Heart right ventricle (tissue), 16 donors: ENCODE measurements around the gene UXS1. TPM values are rescaled to one million over a fixed set of nuclear protein-coding genes. Genes with fewer than 3 reads are reported as not detected.

Experiments used
- ATAC-seq, 8 donors: fragments of 200-7000 bp; cut with Tn5 transposase; one replicate each; pipeline ENCODE4 v1.9.1; 2020; ENCODE audit warnings: mild to moderate bottlenecking in 8 of 8, moderate library complexity in 8 of 8, moderate number of reproducible peaks in 1 of 8
- DNase-seq, 2 donors: peaks; one replicate each; pipeline ENCODE4 v3.0.0-alpha.2; 2020
- H3K27ac ChIP-seq, 10 donors: fragments of 200-600 bp; sonication (generic) in 2 of 10; one replicate each; pipeline versions ENCODE4 v1.5.0 to v1.8.0; 2020 to 2022; ENCODE audit warnings: mild to moderate bottlenecking in 3 of 10
- H3K27me3 ChIP-seq, 7 donors: fragments of 200-600 bp; one replicate each; pipeline ENCODE4 v1.8.0; 2021 to 2022; ENCODE audit warnings: mild to moderate bottlenecking in 2 of 7
- H3K36me3 ChIP-seq, 9 donors: fragments of 200-600 bp; sonication (generic) in 1 of 9; one replicate each; pipeline versions ENCODE4 v1.5.0 to v1.8.0; 2020 to 2022; ENCODE audit warnings: mild to moderate bottlenecking in 2 of 9
- H3K4me1 ChIP-seq, 9 donors: fragments of 200-600 bp; sonication (generic) in 1 of 9; one replicate each; pipeline versions ENCODE4 v1.5.0 to v1.8.0; 2020 to 2022; ENCODE audit warnings: mild to moderate bottlenecking in 4 of 9
- H3K4me3 ChIP-seq, 10 donors: fragments of 200-600 bp; sonication (generic) in 2 of 10; one replicate each; pipeline versions ENCODE4 v1.5.0 to v1.8.0; 2020 to 2022; ENCODE audit warnings: mild to moderate bottlenecking in 7 of 10, moderate library complexity in 2 of 10
- H3K9me3 ChIP-seq, 11 donors: fragments of 200-600 bp in 10 of 11; sonication (generic) in 2 of 11; one replicate each; pipeline versions ENCODE4 v1.5.0 to v1.8.0; 2013 to 2022; ENCODE audit warnings: mild to moderate bottlenecking in 2 of 11, control low read depth in 1 of 11, moderate library complexity in 1 of 11
- CTCF ChIP-seq, 9 donors: fragments of 200-600 bp; sonication (generic) in 2 of 9; IDR thresholded peaks; one replicate each; pipeline versions ENCODE4 v1.5.0 to v1.8.0; 2021 to 2022; ENCODE audit warnings: antibody characterized with exemption in 9 of 9, mild to moderate bottlenecking in 5 of 9, moderate library complexity in 1 of 9
- WGBS, 2 donors: extraction: QIAGEN DNeasy Blood & Tissue Kit; methylation state at CpG; one replicate each; pipeline ENCODE4 v1.1.7; 2013; ENCODE audit warnings: inconsistent platforms in 1 of 2; 5-methylcytosine and 5-hydroxymethylcytosine counted together
- intact Hi-C, 10 donors: fragments of 100-400 bp; cut with DNase I; formaldehyde crosslinking; loops; one replicate each; pipeline versions ENCODE4 v1.11.1 to v1.14.2; 2022
- polyA plus RNA-seq, 2 donors: library from polyadenylated mRNA; stranded (reverse); fragments of 200-250 nt; gene quantifications; one replicate each; pipeline ENCODE4 v1.2.3, GENCODE V29; 2013
- total RNA-seq, 10 donors: library from RNA; stranded (reverse); fragmentation: NEBNext Ultra II Directional in 3 of 10; extraction: Animal tissue kit (Norgen Biotek cat#: 25700) in 3 of 10; gene quantifications; one replicate each; pipeline versions ENCODE4 v1.2.1 to v1.2.4, GENCODE V29; 2021 to 2023
- donor health status: Arrhythmogenic right ventricular cardiomyopathy.
- donor health status: ischemic (EF 13 %, LVEDD 7.1; RV severe dilation, severe dysfunction).
- donor health status: healthy with polysubstance abuse.
- donor health status: DM: no; HTN: yes; CAD: no.
- donor health status: DM: no; HTN: no; CAD: no.
- donor health status: ischemic (EF 25% LVEDD 6.9; RV normal size, moderate dysfunction).
- donor health status: ischemic (EF 25% LVEDD 5.7; RV mildly dilated, moderate dysfunction).
- donor health status: healthy.
- donor health status: DM: yes; HTN: yes; CAD: no.
- donor health status: Ischemic cardiomyopathy.
- donor health status: ischemic (EF 35%, LVEDD 5.7; RV mildly dilated, moderate dysfunction).
- donor health status: nonischemic (EF 11% LVEDD 7.7; RV severe dilation, severe dysfunction).
- donor health status: DM: yes; HTN: yes; CAD: no.
- donor health status: PGD.
- donor health status: ischemic (EF 29% LVEDD 5.4; RV normal size, mild dysfunction).
- donor health status: nonischemic (EF 23%, LVEDD 6.1; RV moderate dilation, normal function).

Gene UXS1
- total and polyA plus RNA-seq, 12 donors, result 7.1 to 35.0 (median 25.1) TPM

GRCh38 chr2:106109675-106110424 lies 84.3 kb downstream of the UXS1 start:
- DNase-seq (no peak), ATAC-seq (no peak)
- Histone ChIP-seq H3K9me3 (no peaks in the 10 kb centered on the region), H3K4me1 (peaks cover 0 to 28% (median 14%) of the 10 kb centered on the region in 9 donors), H3K27me3 (no peaks in the 10 kb centered on the region), H3K27ac (no peak overlapping the region), H3K4me3 (no peak overlapping the region), H3K36me3 (peaks cover 0 to 56% (median 0%) of the 10 kb centered on the region in 9 donors)
- TF ChIP-seq CTCF (IDR thresholded peaks at IDR 0.05), result no peak
- intact Hi-C loops, result loop anchor here in 9 of 10 donors (5.0 to 10.0 kb wide), 10 partner anchors 82 to 475 kb away; partner anchors contain the start of genes UXS1 (in 2 of the 9) and RGPD3 (in 1 of the 9)
- 69% methylated on average over 13 of the region's 13 CpGs for WGBS, 2 donors

DNA sequence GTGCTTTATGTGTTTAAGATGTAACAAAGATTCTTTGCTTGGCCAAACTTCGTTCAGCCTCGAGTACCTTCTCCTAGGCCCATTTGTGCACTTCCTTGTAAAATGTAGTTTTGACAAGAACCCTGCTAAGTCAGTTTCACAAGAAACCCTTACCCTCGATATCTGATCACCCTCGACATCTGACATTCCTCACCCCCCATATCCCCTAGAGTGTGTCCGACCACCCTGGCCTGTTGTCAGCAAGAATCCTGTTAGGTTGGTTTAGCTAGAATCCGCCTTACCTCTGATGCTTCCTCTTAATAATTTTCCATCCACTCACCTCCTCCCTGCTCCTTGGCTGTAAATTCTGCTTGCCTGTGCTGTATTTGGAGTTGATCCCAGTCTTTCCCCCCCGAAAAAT lies 85.3 kb downstream of the UXS1 start:
- Histone ChIP-seq H3K27me3 (no peaks in the 10 kb centered on the region), H3K4me1 (peaks cover 0 to 28% (median 14%) of the 10 kb centered on the region in 9 donors), H3K36me3 (peaks cover 0 to 52% (median 0%) of the 10 kb centered on the region in 9 donors), H3K4me3 (no peak overlapping the region), H3K9me3 (no peaks in the 10 kb centered on the region), H3K27ac (no peak overlapping the region)
- DNase-seq (no peak), ATAC-seq (no peak)
- TF ChIP-seq CTCF (IDR thresholded peaks at IDR 0.05), result no peak
- intact Hi-C loops, result loop anchor here in 8 of 10 donors (5.0 to 10.0 kb wide), 9 partner anchors 84 to 476 kb away; partner anchors contain the start of genes RGPD3 (in 1 of the 8) and UXS1 (in 1 of the 8)
- 90 to 92% methylated on average over 7 of the region's 7 CpGs for WGBS, 2 donors

GRCh38 chr2:106108351-106108750 lies 85.8 kb downstream of the UXS1 start:
- peak in 7 of 9 donors; percentile 27 to 57 (median 39) for TF ChIP-seq CTCF (IDR thresholded peaks at IDR 0.05)

DNA sequence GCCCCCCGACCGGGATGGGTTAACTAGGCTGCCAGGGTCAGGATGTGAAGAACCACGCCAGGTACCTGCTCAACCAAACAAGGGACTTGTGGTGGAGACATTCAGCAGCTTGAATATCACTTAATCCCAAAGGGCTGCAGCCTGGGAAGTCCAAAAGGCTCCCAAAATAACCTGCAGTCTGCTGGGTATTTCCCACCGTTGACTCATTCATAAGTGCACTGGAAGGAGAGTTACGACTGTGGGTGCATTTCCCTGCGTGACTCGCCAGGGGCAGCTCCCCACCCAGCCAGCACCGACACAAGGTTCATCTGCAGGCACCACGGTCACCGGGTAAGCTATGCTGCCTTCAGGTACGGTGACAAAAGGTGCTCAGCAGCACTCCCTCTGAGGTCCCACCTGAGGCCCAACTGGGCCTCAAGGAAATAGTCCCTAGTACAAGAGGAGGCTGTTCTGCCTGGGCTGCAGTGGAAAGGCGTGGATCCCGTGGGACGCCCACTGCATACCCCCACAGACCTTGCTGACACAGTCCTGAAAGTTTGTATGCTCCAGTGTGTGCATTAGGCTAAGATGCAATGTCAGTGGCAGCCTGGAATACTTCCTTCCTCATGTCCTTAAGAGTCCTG lies 86.5 kb downstream of the UXS1 start:
- H3K27me3 ChIP-seq, result no peaks in the 10 kb centered on the region
- peaks cover 0 to 28% (median 14%) of the 10 kb centered on the region in 9 donors for H3K4me1 ChIP-seq
- ATAC-seq, result peak in 4 of 8 donors; percentile 20 to 71 (median 50)
- DNase-seq, result no peak
- H3K36me3 ChIP-seq, result peaks cover 0 to 49% (median 0%) of the 10 kb centered on the region in 9 donors
- peak in 2 of 9 donors; percentile 25 to 26 for TF ChIP-seq CTCF (IDR thresholded peaks at IDR 0.05)
- H3K4me3 ChIP-seq, result no peak overlapping the region
- H3K9me3 ChIP-seq, result no peaks in the 10 kb centered on the region
- H3K27ac ChIP-seq, result no peak overlapping the region
- intact Hi-C loops, result loop anchor here in 8 of 10 donors (5.0 to 10.0 kb wide), 9 partner anchors 85 to 477 kb away; partner anchors contain the start of genes RGPD3 (in 1 of the 8) and UXS1 (in 1 of the 8)
- 63 to 73% methylated on average over 14 of the region's 14 CpGs for WGBS, 2 donors

More at GRCh38 chr2:106108351-106108750, 85.8 kb downstream of the UXS1 start:
- ATAC-seq, result peak in 6 of 8 donors; percentile 43 to 80 (median 56)
- DNase-seq, result no peak
- Histone ChIP-seq H3K27me3 (no peaks in the 10 kb centered on the region), H3K4me1 (peaks cover 0 to 28% (median 14%) of the 10 kb centered on the region in 9 donors), H3K4me3 (no peak overlapping the region), H3K9me3 (no peaks in the 10 kb centered on the region), H3K36me3 (peaks cover 0 to 52% (median 0%) of the 10 kb centered on the region in 9 donors), H3K27ac (no peak overlapping the region)
- intact Hi-C loops, result loop anchor here in 8 of 10 donors (5.0 to 10.0 kb wide), 9 partner anchors 84 to 476 kb away; partner anchors contain the start of genes RGPD3 (in 1 of the 8) and UXS1 (in 1 of the 8)
- WGBS, 2 donors, result 56 to 58% methylated on average over 6 of the region's 6 CpGs
